ENCODE data around the gene HYLS1.

GRCh38 chr11:125940145-125940544 lies 52.7 kb downstream of the HYLS1 start:
- TF ChIP-seq, protein P1, sequence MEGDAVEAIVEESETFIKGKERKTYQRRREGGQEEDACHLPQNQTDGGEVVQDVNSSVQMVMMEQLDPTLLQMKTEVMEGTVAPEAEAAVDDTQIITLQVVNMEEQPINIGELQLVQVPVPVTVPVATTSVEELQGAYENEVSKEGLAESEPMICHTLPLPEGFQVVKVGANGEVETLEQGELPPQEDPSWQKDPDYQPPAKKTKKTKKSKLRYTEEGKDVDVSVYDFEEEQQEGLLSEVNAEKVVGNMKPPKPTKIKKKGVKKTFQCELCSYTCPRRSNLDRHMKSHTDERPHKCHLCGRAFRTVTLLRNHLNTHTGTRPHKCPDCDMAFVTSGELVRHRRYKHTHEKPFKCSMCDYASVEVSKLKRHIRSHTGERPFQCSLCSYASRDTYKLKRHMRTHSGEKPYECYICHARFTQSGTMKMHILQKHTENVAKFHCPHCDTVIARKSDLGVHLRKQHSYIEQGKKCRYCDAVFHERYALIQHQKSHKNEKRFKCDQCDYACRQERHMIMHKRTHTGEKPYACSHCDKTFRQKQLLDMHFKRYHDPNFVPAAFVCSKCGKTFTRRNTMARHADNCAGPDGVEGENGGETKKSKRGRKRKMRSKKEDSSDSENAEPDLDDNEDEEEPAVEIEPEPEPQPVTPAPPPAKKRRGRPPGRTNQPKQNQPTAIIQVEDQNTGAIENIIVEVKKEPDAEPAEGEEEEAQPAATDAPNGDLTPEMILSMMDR (IDR thresholded peaks at IDR 0.05): no peak
- TF ChIP-seq ZFX (IDR thresholded peaks at IDR 0.05; ENCODE audit: borderline replicate concordance): no peak

All from 22Rv1 (cell line).